Measurements from ENCODE around the gene TPD52L1.

DNA sequence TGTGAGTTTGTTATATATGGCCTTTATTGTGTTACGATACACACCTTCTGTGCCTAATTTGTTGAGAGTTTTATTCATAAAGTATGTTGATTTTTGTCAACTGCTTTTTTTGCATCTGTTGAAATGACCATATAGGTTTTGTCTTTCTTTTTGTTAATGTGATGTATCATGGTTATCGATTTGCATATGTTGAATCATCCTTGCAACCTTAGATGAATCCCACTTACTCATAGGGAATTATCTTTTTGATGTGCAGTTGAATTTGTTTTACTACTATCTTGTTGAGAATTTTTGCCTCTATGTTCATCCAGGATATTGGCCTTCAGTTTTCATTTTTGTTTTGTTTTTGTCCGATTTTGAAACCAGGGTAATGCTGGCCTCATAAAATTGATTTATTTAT lies 45.7 kb upstream of the TPD52L1 start:
- TF ChIP-seq, protein P1, sequence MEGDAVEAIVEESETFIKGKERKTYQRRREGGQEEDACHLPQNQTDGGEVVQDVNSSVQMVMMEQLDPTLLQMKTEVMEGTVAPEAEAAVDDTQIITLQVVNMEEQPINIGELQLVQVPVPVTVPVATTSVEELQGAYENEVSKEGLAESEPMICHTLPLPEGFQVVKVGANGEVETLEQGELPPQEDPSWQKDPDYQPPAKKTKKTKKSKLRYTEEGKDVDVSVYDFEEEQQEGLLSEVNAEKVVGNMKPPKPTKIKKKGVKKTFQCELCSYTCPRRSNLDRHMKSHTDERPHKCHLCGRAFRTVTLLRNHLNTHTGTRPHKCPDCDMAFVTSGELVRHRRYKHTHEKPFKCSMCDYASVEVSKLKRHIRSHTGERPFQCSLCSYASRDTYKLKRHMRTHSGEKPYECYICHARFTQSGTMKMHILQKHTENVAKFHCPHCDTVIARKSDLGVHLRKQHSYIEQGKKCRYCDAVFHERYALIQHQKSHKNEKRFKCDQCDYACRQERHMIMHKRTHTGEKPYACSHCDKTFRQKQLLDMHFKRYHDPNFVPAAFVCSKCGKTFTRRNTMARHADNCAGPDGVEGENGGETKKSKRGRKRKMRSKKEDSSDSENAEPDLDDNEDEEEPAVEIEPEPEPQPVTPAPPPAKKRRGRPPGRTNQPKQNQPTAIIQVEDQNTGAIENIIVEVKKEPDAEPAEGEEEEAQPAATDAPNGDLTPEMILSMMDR (IDR thresholded peaks at IDR 0.05; ENCODE audit: extremely low read depth in 1 of 2, insufficient read depth in 1 of 2, low read depth in 1 of 2, low read length in 2 of 2), result no peak
- TF ChIP-seq EZH2 (IDR thresholded peaks at IDR 0.05; ENCODE audit: borderline replicate concordance, low read depth, low read length, severe bottlenecking) (no peak), JUN (IDR thresholded peaks at IDR 0.05; ENCODE audit: borderline replicate concordance, insufficient read depth, insufficient read length, low read depth) (no peak), POLR2A (IDR thresholded peaks at IDR 0.05; ENCODE audit: low read depth, low read length) (no peak), POLR2AphosphoS5 (IDR thresholded peaks at IDR 0.05; ENCODE audit: insufficient read depth, low read depth, low read length) (no peak), MYC (IDR thresholded peaks at IDR 0.05; ENCODE audit: low read depth, low read length) (no peak), FOS (IDR thresholded peaks at IDR 0.05; ENCODE audit: borderline replicate concordance, insufficient read depth, low read length) (no peak), GATA2 (IDR thresholded peaks at IDR 0.05; ENCODE audit: insufficient read depth, insufficient read length, low read depth, low read length) (no peak)
- TF ChIP-seq, protein P2, sequence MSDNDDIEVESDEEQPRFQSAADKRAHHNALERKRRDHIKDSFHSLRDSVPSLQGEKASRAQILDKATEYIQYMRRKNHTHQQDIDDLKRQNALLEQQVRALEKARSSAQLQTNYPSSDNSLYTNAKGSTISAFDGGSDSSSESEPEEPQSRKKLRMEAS (IDR thresholded peaks at IDR 0.05; ENCODE audit: insufficient read depth, insufficient read length), result no peak

Data from endothelial cell of umbilical vein (primary cell).